Activated gamma-delta T cell (primary cell): Measurements from ENCODE around the gene ZCCHC18.

Experiments
- DNase-seq: peaks from one replicate; lab custom pipeline; 2025; lab: John Stamatoyannopoulos, UW

ZCCHC18 gene

GRCh38 chrX:104134583-104135261, 22.4 kb downstream of the ZCCHC18 start:
- no peak for DNase-seq

- DNase-seq = no peak
Observed at GRCh38 chrX:104135677-104136076, 23.4 kb downstream of the ZCCHC18 start.

DNA sequence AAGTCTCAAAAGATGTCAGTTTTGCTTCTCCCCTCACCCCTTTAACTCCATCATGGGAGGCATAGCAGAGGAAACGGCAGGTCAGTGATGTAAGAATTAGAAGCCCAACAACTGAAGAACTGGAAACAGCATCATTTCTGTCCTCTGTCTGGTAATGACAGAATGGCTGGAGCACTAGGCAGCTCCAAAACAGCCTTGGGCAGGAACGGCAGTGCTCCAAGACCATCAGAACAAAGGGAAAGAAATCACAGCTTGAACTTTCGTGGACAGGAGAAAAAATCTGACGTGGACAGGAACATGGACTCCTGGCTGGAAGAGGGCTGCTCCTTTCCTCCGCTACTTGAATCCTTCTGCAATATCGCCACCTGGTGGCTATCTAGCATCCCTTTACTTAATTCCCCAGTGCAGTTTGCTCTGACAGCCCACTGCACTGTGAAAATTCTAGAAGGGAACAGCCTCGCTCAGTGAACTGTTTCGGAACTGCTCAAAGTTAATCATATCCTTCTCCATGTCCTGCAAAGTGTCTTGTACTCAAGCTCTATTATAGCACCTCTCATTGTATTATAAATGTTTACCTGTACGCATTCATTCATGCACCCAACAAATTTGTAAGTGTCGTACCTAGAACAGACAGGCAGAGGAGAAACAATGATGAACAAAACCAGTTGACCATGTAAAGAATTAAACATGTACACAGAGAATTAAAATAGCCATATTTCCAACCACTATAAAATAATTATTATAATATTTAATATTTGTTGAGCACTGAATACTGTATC, 24.1 kb downstream of the ZCCHC18 start:
- DNase-seq = no peak

DNA sequence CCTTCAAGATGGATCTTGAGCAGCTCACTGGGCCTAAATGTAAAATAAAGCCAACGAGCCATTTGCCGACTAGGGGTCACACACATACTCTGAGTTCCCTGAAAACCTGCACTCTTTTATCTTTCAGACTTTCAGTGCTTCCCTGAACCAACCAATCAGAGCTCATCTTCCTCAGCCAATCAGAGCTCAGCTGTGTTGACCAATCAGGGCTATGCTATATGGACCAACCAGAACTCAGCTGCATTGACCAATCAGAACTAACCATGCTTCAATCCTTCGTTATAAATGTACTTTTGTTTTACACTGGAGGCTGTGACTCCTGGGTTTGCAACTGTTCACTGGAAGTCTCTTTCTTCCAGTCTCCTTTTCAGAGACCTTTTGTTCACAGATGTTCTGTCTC, 25.2 kb downstream of the ZCCHC18 start:
- DNase-seq = no peak

DNA sequence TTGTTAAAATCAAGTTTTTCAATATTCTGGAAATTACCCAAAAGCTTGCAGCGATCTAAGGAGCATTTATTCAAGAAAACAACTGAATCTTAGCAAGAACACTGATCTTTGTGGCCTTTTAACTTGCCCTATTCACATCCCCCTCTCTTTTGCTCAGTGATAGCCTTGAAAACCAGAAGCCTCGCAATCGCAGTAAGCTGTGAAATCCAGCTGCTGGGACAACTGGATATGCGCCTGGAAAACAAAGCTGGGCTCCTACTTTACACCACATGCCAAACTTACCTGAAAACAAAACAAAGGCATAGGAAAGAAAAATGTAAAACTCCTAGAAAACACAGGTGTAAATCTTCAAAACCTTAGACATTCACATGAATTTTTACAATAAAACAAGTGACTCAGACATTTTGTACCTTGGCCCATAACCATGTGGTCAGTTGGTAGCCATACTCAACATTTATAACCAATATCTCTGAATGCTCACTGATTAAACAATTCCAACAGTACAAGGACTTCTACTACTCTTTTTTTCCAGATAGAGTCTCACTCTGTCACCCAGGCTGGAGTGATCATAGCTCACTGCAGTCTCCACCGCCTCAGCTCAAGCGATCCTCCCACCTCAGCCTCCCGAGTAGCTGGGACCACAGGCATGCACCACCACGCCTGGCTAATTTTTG, 28.9 kb downstream of the ZCCHC18 start:
- no peak for DNase-seq

DNA sequence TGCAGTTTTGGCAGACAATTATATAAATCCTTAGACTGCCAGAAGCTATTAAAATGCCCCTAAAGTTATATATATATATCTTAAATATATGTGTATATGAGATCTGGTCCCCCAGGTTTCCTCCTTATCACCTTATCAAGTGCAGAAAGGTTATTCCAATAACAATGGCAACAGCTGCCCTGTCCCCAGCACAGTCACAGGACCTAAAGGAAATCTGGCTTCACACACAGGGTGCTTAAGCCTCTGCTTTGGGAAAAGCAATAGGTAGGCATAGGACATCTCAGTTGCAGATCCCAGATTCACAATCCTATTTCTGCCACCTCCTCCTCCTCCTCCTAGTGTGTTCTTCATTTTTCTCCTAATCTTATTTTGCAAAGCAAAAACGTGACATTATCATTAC, 38.7 kb downstream of the ZCCHC18 start:
- no peak for DNase-seq

DNA sequence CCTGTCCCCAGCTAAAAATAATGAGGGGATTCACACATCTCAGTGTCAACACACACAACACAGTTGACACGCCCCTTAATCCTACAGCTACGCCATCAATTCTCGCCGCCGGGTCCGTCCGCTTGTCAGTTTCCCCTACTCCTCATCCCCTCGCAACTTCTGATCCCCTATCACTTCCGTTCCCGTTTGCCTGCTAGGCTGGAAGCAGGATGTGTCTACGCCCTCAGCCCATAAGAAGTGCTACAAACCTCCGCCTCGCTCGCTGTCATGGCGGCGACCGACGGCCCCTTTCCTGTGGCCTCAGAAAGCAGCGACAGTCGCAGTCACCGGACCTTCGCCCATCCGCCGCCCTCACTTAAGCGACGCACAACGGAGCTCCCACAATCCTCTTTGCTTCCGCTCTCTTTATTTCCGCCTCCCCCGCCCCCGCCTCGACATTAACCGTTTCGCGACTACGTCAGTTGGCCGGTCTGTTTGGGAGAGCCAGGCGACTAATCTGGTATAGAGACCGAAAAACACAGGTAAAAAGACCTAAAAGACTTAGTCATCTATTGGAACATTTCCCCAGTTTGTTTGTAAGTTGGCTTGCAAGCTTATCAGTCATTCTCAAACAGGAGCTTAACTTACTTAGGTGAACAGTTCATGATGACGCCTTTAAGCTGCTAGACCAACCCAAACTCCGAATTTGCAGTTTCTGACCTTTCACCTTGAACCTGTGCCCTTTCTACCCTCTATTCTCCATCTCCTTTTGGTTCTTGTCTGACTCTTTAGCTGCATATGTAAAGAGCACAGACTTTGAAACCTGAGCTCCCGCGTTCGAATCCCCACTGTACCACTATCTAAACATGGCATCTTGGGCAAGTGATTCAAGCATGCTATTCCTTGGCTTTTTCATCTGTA, 44.6 kb downstream of the ZCCHC18 start, which contains the start of gene SLC25A53:
Gene SLC25A53, minus strand, starts transcription at position 380 of the 900 bp plus-strand sequence. CDS start 51,752 bp downstream, outside the sequence.
- peak; percentile 55 for DNase-seq
